Measurements from ENCODE around the gene STUB1. TPM values are rescaled to one million over a fixed set of nuclear protein-coding genes. Genes with fewer than 3 reads are reported as not detected.
A peak's percentile ranks its signal among the peaks of the same experiment; 100 is the strongest.

STUB1 gene
- total RNA-seq, 1 experiment from 2014 or later, result 49.2 TPM

- Histone ChIP-seq H3K4me1 (no peaks in the 10 kb centered on the region; the same call in 1 of the 2 replicates), H3K4me3 (no peak overlapping the region), H3K9me3 (replicated peaks) (no peaks in the 10 kb centered on the region), H3K36me3 (no peaks in the 10 kb centered on the region), H3K27ac (no peak overlapping the region), H3K27me3 (no peaks in the 10 kb centered on the region)
- no peak for DNase-seq
Measured at GRCh38 chr16:651844-652243, 28.4 kb upstream of the STUB1 start.

- H3K27ac ChIP-seq, result no peak overlapping the region
- no peak overlapping the region for H3K4me3 ChIP-seq
- H3K4me1 ChIP-seq, result no peaks in the 10 kb centered on the region; the same call in 1 of the 2 replicates
- H3K9me3 ChIP-seq (replicated peaks), result no peaks in the 10 kb centered on the region
- no peaks in the 10 kb centered on the region for H3K36me3 ChIP-seq
- DNase-seq, result no peak
- no peaks in the 10 kb centered on the region for H3K27me3 ChIP-seq
Measured at GRCh38 chr16:652454-653305, 27.5 kb upstream of the STUB1 start.

- Histone ChIP-seq H3K36me3 (no peaks in the 10 kb centered on the region; the same call in 1 of the 2 replicates), H3K4me3 (no peak overlapping the region), H3K9me3 (replicated peaks) (no peaks in the 10 kb centered on the region), H3K27me3 (no peaks in the 10 kb centered on the region), H3K4me1 (no peaks in the 10 kb centered on the region; the same call in 1 of the 2 replicates), H3K27ac (no peak overlapping the region)
- no peak for DNase-seq
Measured at GRCh38 chr16:654034-654433, 26.2 kb upstream of the STUB1 start.

GRCh38 chr16:657487-657886 lies 22.7 kb upstream of the STUB1 start:
- H3K4me1 ChIP-seq, result no peaks in the 10 kb centered on the region
- no peaks in the 10 kb centered on the region; the same call in 1 of the 2 replicates for H3K36me3 ChIP-seq
- no peak overlapping the region for H3K27ac ChIP-seq
- no peak for DNase-seq
- H3K27me3 ChIP-seq, result no peaks in the 10 kb centered on the region
- H3K4me3 ChIP-seq, result no peak overlapping the region
- no peaks in the 10 kb centered on the region for H3K9me3 ChIP-seq (replicated peaks)

GRCh38 chr16:658679-659571 lies 21.3 kb upstream of the STUB1 start:
- Histone ChIP-seq H3K4me3 (no peak overlapping the region), H3K27me3 (no peaks in the 10 kb centered on the region), H3K36me3 (no peaks in the 10 kb centered on the region; the same call in 1 of the 2 replicates), H3K27ac (no peak overlapping the region), H3K4me1 (no peaks in the 10 kb centered on the region), H3K9me3 (replicated peaks) (no peaks in the 10 kb centered on the region)
- no peak for DNase-seq

GRCh38 chr16:659618-660017 lies 20.6 kb upstream of the STUB1 start:
- H3K4me1 ChIP-seq, result no peaks in the 10 kb centered on the region
- no peak overlapping the region for H3K4me3 ChIP-seq
- no peak for DNase-seq
- no peaks in the 10 kb centered on the region for H3K9me3 ChIP-seq (replicated peaks)
- no peaks in the 10 kb centered on the region; the same call in 1 of the 2 replicates for H3K36me3 ChIP-seq
- H3K27ac ChIP-seq, result no peak overlapping the region
- no peaks in the 10 kb centered on the region for H3K27me3 ChIP-seq

GRCh38 chr16:660132-660458 lies 20.1 kb upstream of the STUB1 start:
- Histone ChIP-seq H3K9me3 (replicated peaks) (no peaks in the 10 kb centered on the region), H3K4me1 (no peaks in the 10 kb centered on the region), H3K4me3 (no peak overlapping the region), H3K27ac (no peak overlapping the region), H3K36me3 (no peaks in the 10 kb centered on the region; the same call in 1 of the 2 replicates), H3K27me3 (no peaks in the 10 kb centered on the region)
- no peak for DNase-seq

GRCh38 chr16:660459-661183 lies 19.6 kb upstream of the STUB1 start:
- H3K4me3 ChIP-seq, result peak overlapping the region; percentile 26; the same call in 1 of the 2 replicates
- no peaks in the 10 kb centered on the region for H3K9me3 ChIP-seq (replicated peaks)
- H3K27ac ChIP-seq, result no peak overlapping the region
- no peaks in the 10 kb centered on the region for H3K4me1 ChIP-seq
- DNase-seq, result peak; percentile 59 to 66
- no peaks in the 10 kb centered on the region for H3K27me3 ChIP-seq
- H3K36me3 ChIP-seq, result no peaks in the 10 kb centered on the region; the same call in 1 of the 2 replicates

- no peak for DNase-seq
- no peaks in the 10 kb centered on the region for H3K9me3 ChIP-seq (replicated peaks)
- no peaks in the 10 kb centered on the region; the same call in 1 of the 2 replicates for H3K36me3 ChIP-seq
- no peak overlapping the region for H3K27ac ChIP-seq
- no peaks in the 10 kb centered on the region for H3K4me1 ChIP-seq
- H3K27me3 ChIP-seq, result no peaks in the 10 kb centered on the region
- no peak overlapping the region for H3K4me3 ChIP-seq
Measured at GRCh38 chr16:661184-661821, 18.9 kb upstream of the STUB1 start.

GRCh38 chr16:662095-662494 lies 18.1 kb upstream of the STUB1 start:
- no peak overlapping the region for H3K27ac ChIP-seq

GRCh38 chr16:662597-662996 lies 17.6 kb upstream of the STUB1 start:
- H3K27ac ChIP-seq, result no peak overlapping the region
- no peaks in the 10 kb centered on the region for H3K9me3 ChIP-seq (replicated peaks)
- no peaks in the 10 kb centered on the region for H3K27me3 ChIP-seq
- DNase-seq, result no peak
- no peak overlapping the region for H3K4me3 ChIP-seq
- no peaks in the 10 kb centered on the region; the same call in 1 of the 2 replicates for H3K36me3 ChIP-seq
- H3K4me1 ChIP-seq, result no peaks in the 10 kb centered on the region

More at GRCh38 chr16:662095-662494, 18.1 kb upstream of the STUB1 start:
- H3K4me3 ChIP-seq, result no peak overlapping the region
- no peak for DNase-seq
- no peaks in the 10 kb centered on the region for H3K9me3 ChIP-seq (replicated peaks)
- no peaks in the 10 kb centered on the region; the same call in 1 of the 2 replicates for H3K36me3 ChIP-seq
- H3K4me1 ChIP-seq, result no peaks in the 10 kb centered on the region
- no peaks in the 10 kb centered on the region for H3K27me3 ChIP-seq

GRCh38 chr16:666572-666971 lies 13.6 kb upstream of the STUB1 start:
- H3K36me3 ChIP-seq, result peaks cover 14% of the 10 kb centered on the region
- DNase-seq, result no peak
- H3K27ac ChIP-seq, result no peak overlapping the region

GRCh38 chr16:667113-667779 lies 13.0 kb upstream of the STUB1 start:
- no peaks in the 10 kb centered on the region for H3K27me3 ChIP-seq
- H3K27ac ChIP-seq, result no peak overlapping the region
- H3K36me3 ChIP-seq, result peaks cover 19% of the 10 kb centered on the region
- DNase-seq, result no peak
- H3K4me3 ChIP-seq, result peak overlapping the region; percentile 88
- no peaks in the 10 kb centered on the region for H3K9me3 ChIP-seq (replicated peaks)
- peaks cover 5% of the 10 kb centered on the region; the same call in 1 of the 2 replicates for H3K4me1 ChIP-seq

More at GRCh38 chr16:666572-666971, 13.6 kb upstream of the STUB1 start:
- H3K27me3 ChIP-seq, result no peaks in the 10 kb centered on the region
- H3K4me1 ChIP-seq, result peaks cover 5% of the 10 kb centered on the region; the same call in 1 of the 2 replicates
- no peak overlapping the region for H3K4me3 ChIP-seq
- no peaks in the 10 kb centered on the region for H3K9me3 ChIP-seq (replicated peaks)

Measured in SJCRH30 (cell line).